ENCODE results near the gene MT1X. TPM values are rescaled to one million over a fixed set of nuclear protein-coding genes. Genes with fewer than 3 reads are reported as not detected.

MT1X gene
- total and polyA plus RNA-seq, 2 of the 13 experiments (the other 11 are each of a cell fraction or from before 2014, with no cell fraction given), result 19.7 to 288 TPM

DNA sequence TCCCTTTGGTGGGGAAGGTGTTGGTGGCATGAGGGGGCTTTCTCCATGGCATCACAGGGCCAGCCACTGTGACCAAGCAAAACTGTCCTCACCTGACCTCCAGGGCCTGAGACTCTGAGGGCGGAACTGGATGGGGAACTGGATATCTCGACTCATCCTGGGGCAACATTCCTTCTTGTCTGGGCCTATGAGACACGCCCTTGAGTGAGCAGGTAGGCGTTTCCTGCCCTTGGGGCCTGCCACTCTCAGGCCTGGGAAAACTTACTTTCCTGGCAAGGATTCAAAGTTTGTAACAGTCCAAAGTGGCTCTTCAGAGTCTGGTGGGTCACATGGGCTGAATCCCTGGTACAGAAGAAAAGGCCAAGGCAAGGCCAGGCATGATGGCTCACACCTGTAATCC is 9.6 kb downstream of the MT1X start (continued):
- TF ChIP-seq, protein P1, sequence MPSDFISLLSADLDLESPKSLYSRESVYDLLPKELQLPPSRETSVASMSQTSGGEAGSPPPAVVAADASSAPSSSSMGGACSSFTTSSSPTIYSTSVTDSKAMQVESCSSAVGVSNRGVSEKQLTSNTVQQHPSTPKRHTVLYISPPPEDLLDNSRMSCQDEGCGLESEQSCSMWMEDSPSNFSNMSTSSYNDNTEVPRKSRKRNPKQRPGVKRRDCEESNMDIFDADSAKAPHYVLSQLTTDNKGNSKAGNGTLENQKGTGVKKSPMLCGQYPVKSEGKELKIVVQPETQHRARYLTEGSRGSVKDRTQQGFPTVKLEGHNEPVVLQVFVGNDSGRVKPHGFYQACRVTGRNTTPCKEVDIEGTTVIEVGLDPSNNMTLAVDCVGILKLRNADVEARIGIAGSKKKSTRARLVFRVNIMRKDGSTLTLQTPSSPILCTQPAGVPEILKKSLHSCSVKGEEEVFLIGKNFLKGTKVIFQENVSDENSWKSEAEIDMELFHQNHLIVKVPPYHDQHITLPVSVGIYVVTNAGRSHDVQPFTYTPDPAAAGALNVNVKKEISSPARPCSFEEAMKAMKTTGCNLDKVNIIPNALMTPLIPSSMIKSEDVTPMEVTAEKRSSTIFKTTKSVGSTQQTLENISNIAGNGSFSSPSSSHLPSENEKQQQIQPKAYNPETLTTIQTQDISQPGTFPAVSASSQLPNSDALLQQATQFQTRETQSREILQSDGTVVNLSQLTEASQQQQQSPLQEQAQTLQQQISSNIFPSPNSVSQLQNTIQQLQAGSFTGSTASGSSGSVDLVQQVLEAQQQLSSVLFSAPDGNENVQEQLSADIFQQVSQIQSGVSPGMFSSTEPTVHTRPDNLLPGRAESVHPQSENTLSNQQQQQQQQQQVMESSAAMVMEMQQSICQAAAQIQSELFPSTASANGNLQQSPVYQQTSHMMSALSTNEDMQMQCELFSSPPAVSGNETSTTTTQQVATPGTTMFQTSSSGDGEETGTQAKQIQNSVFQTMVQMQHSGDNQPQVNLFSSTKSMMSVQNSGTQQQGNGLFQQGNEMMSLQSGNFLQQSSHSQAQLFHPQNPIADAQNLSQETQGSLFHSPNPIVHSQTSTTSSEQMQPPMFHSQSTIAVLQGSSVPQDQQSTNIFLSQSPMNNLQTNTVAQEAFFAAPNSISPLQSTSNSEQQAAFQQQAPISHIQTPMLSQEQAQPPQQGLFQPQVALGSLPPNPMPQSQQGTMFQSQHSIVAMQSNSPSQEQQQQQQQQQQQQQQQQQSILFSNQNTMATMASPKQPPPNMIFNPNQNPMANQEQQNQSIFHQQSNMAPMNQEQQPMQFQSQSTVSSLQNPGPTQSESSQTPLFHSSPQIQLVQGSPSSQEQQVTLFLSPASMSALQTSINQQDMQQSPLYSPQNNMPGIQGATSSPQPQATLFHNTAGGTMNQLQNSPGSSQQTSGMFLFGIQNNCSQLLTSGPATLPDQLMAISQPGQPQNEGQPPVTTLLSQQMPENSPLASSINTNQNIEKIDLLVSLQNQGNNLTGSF (CRISPR knock-in tag; IDR thresholded peaks at IDR 0.05), result no peak
- peak; percentile 57 for TF ChIP-seq RXRB (CRISPR knock-in tag; IDR thresholded peaks at IDR 0.05; ENCODE audit: borderline replicate concordance)
- no peak for TF ChIP-seq GTF2F1 (IDR thresholded peaks at IDR 0.05; ENCODE audit: low read length)
- TF ChIP-seq, protein P2, sequence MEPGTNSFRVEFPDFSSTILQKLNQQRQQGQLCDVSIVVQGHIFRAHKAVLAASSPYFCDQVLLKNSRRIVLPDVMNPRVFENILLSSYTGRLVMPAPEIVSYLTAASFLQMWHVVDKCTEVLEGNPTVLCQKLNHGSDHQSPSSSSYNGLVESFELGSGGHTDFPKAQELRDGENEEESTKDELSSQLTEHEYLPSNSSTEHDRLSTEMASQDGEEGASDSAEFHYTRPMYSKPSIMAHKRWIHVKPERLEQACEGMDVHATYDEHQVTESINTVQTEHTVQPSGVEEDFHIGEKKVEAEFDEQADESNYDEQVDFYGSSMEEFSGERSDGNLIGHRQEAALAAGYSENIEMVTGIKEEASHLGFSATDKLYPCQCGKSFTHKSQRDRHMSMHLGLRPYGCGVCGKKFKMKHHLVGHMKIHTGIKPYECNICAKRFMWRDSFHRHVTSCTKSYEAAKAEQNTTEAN (CRISPR knock-in tag; conservative IDR thresholded peaks at IDR 0.05), result no peak
- TF ChIP-seq TBX3 (IDR thresholded peaks at IDR 0.05; ENCODE audit: borderline replicate concordance), result no peak
- TF ChIP-seq, protein P3, sequence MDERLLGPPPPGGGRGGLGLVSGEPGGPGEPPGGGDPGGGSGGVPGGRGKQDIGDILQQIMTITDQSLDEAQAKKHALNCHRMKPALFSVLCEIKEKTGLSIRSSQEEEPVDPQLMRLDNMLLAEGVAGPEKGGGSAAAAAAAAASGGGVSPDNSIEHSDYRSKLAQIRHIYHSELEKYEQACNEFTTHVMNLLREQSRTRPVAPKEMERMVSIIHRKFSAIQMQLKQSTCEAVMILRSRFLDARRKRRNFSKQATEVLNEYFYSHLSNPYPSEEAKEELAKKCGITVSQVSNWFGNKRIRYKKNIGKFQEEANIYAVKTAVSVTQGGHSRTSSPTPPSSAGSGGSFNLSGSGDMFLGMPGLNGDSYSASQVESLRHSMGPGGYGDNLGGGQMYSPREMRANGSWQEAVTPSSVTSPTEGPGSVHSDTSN (CRISPR knock-in tag; IDR thresholded peaks at IDR 0.05), result 0 out of 2 replicates have a peak, but pooled peaks have one; percentile 44
- TF ChIP-seq, protein P4, sequence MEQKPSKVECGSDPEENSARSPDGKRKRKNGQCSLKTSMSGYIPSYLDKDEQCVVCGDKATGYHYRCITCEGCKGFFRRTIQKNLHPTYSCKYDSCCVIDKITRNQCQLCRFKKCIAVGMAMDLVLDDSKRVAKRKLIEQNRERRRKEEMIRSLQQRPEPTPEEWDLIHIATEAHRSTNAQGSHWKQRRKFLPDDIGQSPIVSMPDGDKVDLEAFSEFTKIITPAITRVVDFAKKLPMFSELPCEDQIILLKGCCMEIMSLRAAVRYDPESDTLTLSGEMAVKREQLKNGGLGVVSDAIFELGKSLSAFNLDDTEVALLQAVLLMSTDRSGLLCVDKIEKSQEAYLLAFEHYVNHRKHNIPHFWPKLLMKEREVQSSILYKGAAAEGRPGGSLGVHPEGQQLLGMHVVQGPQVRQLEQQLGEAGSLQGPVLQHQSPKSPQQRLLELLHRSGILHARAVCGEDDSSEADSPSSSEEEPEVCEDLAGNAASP (CRISPR knock-in tag; IDR thresholded peaks at IDR 0.05; ENCODE audit: borderline replicate concordance), result peak; percentile 90
- TF ChIP-seq, protein P5, sequence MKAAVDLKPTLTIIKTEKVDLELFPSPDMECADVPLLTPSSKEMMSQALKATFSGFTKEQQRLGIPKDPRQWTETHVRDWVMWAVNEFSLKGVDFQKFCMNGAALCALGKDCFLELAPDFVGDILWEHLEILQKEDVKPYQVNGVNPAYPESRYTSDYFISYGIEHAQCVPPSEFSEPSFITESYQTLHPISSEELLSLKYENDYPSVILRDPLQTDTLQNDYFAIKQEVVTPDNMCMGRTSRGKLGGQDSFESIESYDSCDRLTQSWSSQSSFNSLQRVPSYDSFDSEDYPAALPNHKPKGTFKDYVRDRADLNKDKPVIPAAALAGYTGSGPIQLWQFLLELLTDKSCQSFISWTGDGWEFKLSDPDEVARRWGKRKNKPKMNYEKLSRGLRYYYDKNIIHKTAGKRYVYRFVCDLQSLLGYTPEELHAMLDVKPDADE (CRISPR knock-in tag; IDR thresholded peaks at IDR 0.05), result no peak
- TF ChIP-seq ZNF44 (CRISPR knock-in tag; IDR thresholded peaks at IDR 0.05), result no peak
- TF ChIP-seq, protein P6, sequence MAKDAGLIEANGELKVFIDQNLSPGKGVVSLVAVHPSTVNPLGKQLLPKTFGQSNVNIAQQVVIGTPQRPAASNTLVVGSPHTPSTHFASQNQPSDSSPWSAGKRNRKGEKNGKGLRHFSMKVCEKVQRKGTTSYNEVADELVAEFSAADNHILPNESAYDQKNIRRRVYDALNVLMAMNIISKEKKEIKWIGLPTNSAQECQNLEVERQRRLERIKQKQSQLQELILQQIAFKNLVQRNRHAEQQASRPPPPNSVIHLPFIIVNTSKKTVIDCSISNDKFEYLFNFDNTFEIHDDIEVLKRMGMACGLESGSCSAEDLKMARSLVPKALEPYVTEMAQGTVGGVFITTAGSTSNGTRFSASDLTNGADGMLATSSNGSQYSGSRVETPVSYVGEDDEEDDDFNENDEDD (CRISPR knock-in tag; IDR thresholded peaks at IDR 0.05; ENCODE audit: borderline replicate concordance), result no peak
- TF ChIP-seq EZH2 (conservative IDR thresholded peaks at IDR 0.05; ENCODE audit: low read depth, low read length), result no peak
- TF ChIP-seq SKI (IDR thresholded peaks at IDR 0.05; ENCODE audit: partially characterized antibody), result no peak
- no peak for TF ChIP-seq ARHGAP35 (CRISPR knock-in tag; IDR thresholded peaks at IDR 0.05; ENCODE audit: borderline replicate concordance)
- TF ChIP-seq RBFOX2 (IDR thresholded peaks at IDR 0.05; ENCODE audit: low read depth, low read length), result no peak
- no peak for TF ChIP-seq NPAS2 (CRISPR knock-in tag; IDR thresholded peaks at IDR 0.05; ENCODE audit: borderline replicate concordance)
- TF ChIP-seq U2AF1 (optimal IDR thresholded peaks at IDR 0.05; ENCODE audit: low read depth, low read length), result no peak

Measured in HepG2 (cell line).